ENCODE measurements around the gene KNOP1. TPM values are rescaled to one million over a fixed set of nuclear protein-coding genes. Genes with fewer than 3 reads are reported as not detected.

The KNOP1 gene
- total RNA-seq, 1 donor from 2014 or later, result 2.4 TPM

DNA sequence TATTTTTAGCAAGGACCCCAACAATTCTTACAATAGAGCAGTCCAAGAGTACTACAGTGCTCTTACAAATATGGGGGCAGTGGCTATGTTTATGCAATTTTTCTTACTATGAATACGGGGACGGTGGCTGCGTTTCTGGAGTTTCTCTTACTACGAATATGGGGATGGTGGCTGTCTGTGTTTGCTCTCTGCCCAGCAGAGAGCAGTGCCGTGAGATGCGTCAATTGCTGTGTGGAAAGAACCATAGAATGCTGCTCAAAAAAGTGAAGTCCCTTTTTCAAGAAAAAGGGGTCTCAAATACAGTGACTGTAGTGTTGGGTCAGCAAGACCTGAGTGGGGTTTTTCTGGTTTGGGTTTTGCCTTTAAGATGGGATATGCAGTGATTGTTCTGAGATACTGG lies 53.9 kb downstream of the KNOP1 start:
- TF ChIP-seq, protein P1, sequence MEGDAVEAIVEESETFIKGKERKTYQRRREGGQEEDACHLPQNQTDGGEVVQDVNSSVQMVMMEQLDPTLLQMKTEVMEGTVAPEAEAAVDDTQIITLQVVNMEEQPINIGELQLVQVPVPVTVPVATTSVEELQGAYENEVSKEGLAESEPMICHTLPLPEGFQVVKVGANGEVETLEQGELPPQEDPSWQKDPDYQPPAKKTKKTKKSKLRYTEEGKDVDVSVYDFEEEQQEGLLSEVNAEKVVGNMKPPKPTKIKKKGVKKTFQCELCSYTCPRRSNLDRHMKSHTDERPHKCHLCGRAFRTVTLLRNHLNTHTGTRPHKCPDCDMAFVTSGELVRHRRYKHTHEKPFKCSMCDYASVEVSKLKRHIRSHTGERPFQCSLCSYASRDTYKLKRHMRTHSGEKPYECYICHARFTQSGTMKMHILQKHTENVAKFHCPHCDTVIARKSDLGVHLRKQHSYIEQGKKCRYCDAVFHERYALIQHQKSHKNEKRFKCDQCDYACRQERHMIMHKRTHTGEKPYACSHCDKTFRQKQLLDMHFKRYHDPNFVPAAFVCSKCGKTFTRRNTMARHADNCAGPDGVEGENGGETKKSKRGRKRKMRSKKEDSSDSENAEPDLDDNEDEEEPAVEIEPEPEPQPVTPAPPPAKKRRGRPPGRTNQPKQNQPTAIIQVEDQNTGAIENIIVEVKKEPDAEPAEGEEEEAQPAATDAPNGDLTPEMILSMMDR (IDR thresholded peaks at IDR 0.05), result no peak
- Histone ChIP-seq H3K36me3 (peaks cover 3 to 27% of the 10 kb centered on the region in 2 donors), H3K27me3 (no peaks in the 10 kb centered on the region), H3K4me1 (no peaks in the 10 kb centered on the region), H3K9me3 (no peaks in the 10 kb centered on the region), H3K4me3 (no peak overlapping the region), H3K27ac (no peak overlapping the region)
- intact Hi-C loops (cut with DNase I), result no loop called here
- DNase-seq (ENCODE audit: low spot score in 2 of 2), result no peak

DNA sequence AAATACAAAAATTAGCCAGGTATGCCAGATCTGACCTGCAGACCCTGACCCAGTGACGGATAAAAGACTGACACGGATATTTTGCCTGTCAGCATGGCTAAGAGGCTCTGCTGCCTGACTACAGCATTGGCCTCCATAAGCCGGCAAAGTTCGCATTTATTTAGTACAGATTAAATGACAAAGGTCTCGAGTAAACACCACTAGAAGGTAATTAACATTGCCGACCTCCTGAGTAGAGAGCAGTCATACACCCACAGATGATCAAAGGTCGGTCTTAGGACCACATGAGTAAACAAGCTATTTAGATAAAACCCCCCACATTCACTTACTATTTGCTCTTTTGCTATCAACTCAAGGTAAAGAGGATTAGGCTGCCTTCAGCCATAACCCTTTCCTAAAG lies 55.7 kb downstream of the KNOP1 start:
- TF ChIP-seq, protein P1 (IDR thresholded peaks at IDR 0.05), result no peak
- Histone ChIP-seq H3K9me3 (no peaks in the 10 kb centered on the region), H3K36me3 (peaks cover 7 to 27% of the 10 kb centered on the region in 2 donors), H3K27ac (no peak overlapping the region), H3K27me3 (no peaks in the 10 kb centered on the region), H3K4me1 (no peaks in the 10 kb centered on the region), H3K4me3 (no peak overlapping the region)
- intact Hi-C loops (cut with DNase I), result no loop called here
- DNase-seq (ENCODE audit: low spot score in 2 of 2), result no peak

DNA sequence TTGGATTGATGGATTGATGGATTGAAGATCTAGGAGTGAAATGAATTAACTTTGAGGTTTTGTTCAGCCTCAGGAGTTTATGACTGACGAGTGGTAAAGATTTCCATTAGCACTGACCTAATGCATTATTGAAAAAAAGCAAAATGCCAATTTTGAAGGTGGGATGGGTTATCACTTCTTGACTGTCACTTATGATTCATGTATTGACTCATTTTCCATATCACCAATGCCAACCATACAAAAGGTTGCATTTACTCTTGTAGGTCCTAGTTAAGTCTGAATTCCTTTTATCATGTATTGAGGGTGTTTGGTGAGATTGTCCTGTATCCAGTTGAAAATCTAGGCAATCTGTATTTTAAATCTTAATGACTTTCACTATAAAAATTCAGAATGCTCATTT lies 57.6 kb downstream of the KNOP1 start:
- H3K27ac ChIP-seq, result no peak overlapping the region
- intact Hi-C loops (cut with DNase I), result no loop called here
- TF ChIP-seq, protein P1 (IDR thresholded peaks at IDR 0.05), result no peak
- H3K9me3 ChIP-seq, result no peaks in the 10 kb centered on the region
- H3K4me1 ChIP-seq, result no peaks in the 10 kb centered on the region
- no peaks in the 10 kb centered on the region for H3K27me3 ChIP-seq
- H3K4me3 ChIP-seq, result no peak overlapping the region
- no peak for DNase-seq (ENCODE audit: low spot score in 2 of 2)
- H3K36me3 ChIP-seq, result peaks cover 7 to 39% of the 10 kb centered on the region in 2 donors

DNA sequence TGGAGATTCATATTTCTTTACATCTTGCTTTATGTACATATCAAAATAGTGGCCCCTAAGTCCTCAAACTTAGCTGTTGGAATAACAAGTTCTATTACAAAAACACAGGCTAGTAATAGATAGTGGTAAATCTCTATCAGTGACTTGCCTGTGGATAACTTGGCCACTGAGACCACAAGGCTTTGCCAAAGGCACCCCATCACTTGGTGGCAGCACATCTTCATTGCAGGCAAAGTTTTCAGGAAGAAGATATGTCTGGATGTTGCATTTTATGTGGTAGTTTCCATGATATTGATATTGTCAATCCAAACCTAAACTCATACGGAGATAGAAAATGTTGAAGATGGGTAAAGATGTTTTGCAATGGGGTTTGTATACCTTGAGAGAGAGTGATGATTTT lies 58.5 kb downstream of the KNOP1 start:
- no peak overlapping the region for H3K27ac ChIP-seq
- intact Hi-C loops (cut with DNase I), result no loop called here
- H3K4me1 ChIP-seq, result no peaks in the 10 kb centered on the region
- no peaks in the 10 kb centered on the region for H3K9me3 ChIP-seq
- no peak overlapping the region for H3K4me3 ChIP-seq
- DNase-seq (ENCODE audit: low spot score in 2 of 2), result no peak
- H3K27me3 ChIP-seq, result no peaks in the 10 kb centered on the region
- peaks cover 7 to 41% of the 10 kb centered on the region in 2 donors for H3K36me3 ChIP-seq
- TF ChIP-seq, protein P1 (IDR thresholded peaks at IDR 0.05), result no peak

DNA sequence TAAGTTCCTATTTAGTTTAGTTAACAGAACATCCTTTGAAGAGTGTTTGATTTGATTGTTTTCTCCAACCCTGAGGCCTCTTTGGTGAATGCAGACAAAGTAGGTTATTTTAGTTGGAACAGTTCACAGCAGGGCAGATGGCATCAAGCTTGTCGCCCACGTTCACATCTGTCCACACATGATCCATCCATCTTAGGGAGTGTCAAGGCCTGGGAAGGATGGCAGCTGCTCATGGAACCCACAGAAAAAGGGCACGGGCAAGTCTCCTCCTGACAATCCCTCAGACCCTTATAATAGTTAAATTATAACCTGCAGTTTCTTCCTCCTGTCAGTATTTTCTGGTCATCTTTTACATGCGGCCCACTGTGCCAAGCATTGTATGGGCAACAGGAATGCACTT lies 60.2 kb downstream of the KNOP1 start:
- H3K9me3 ChIP-seq, result no peaks in the 10 kb centered on the region
- peaks cover 15 to 56% of the 10 kb centered on the region in 2 donors for H3K36me3 ChIP-seq
- no peak overlapping the region for H3K27ac ChIP-seq
- no peaks in the 10 kb centered on the region for H3K4me1 ChIP-seq
- TF ChIP-seq, protein P1 (IDR thresholded peaks at IDR 0.05), result no peak
- H3K27me3 ChIP-seq, result no peaks in the 10 kb centered on the region
- DNase-seq (ENCODE audit: low spot score in 2 of 2), result no peak
- no peak overlapping the region for H3K4me3 ChIP-seq
- intact Hi-C loops (cut with DNase I), result no loop called here

DNA sequence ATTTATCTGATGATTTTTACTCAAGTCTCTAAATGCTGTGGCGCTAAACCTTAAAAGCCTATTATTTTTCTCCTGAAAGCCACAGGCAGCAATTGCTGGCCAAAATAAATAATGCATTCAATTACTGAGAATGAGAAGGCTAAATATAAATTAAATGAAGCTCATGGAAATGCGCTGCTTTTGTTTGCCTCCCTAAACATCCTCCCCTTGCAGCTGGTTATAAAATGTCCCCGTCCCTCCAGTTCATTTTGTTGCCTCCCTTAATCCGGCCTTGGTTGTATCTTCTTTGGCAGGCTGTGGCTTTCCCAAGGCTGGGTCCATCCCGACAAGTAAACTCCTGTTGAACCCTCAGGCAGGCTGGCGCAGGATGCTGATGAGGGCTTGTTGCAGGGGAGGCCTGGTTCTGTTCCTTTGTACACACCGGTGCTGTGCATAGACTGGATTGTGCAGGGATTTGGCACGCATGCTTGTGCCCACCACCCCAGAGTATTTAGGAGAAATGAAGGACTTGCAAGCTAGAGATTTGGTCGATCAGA lies 62.7 kb downstream of the KNOP1 start:
- no peaks in the 10 kb centered on the region for H3K9me3 ChIP-seq
- H3K27me3 ChIP-seq, result no peaks in the 10 kb centered on the region
- no peak overlapping the region for H3K4me3 ChIP-seq
- no peak overlapping the region for H3K27ac ChIP-seq
- peaks cover 26 to 60% of the 10 kb centered on the region in 2 donors for H3K36me3 ChIP-seq
- H3K4me1 ChIP-seq, result no peaks in the 10 kb centered on the region
- TF ChIP-seq, protein P1 (IDR thresholded peaks at IDR 0.05), result no peak
- DNase-seq (ENCODE audit: low spot score in 2 of 2), result no peak
- intact Hi-C loops (cut with DNase I), result no loop called here
